SIG-M5 treated with dmso at 0.1 percent for 504 hours (cell line): ENCODE data around the gene ZNF358.
A peak's percentile ranks its signal among the peaks of the same experiment; 100 is the strongest.

Source experiments
- DNase-seq: peaks from one replicate; lab custom pipeline; 2025; ENCODE audit not compliant: unreplicated experiment; lab: John Stamatoyannopoulos, UW

Gene ZNF358

GRCh38 chr19:7515645-7516151 lies at the start of gene ZNF358:
TSS of gene ZNF358 (plus strand) at chr19:7516103. CDS start at chr19:7519243, 3,140 bp downstream.
- DNase-seq = peak; percentile 28

DNA sequence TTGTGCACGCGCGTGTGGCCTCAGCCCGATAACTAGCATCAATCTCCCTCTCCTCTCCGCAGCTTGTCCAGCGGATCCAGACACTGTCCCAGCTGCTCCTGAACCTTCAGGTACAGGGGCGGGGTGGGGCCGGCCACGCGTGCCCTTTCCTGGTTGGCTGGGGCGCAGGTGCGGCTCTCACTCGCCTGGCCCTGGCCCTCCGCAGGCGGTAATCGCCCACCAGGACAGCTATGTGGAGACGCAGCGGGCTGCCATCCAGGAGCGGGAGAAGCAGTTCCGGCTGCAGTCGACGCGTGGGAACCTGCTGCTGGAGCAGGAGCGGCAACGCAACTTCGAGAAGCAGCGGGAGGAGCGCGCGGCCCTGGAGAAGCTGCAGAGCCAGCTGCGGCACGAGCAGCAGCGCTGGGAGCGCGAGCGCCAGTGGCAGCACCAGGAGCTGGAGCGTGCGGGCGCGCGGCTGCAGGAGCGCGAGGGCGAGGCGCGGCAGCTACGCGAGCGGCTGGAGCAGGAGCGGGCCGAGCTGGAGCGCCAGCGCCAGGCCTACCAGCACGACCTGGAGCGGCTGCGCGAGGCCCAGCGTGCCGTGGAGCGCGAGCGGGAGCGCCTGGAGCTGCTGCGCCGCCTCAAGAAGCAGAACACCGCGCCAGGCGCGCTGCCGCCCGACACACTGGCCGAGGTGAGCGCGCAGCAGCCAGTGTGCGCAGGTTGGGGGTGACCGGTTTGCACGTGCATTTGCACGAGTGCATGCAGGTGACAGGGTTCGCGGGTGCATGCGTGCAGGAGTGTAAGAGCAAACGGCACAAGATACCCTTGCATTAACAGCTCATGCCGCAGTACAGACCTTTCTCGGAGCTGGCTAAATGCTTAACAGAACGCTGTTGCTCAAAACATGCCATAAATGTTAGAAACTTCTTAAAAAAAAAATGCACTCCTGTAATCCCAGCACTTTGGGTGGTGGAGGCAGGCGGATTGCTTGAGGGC lies 48.6 kb upstream of the ZNF358 start:
- no peak for DNase-seq

GRCh38 chr19:7468840-7469239 lies 47.1 kb upstream of the ZNF358 start:
- DNase-seq = no peak

GRCh38 chr19:7469669-7470285 lies 46.1 kb upstream of the ZNF358 start:
- no peak for DNase-seq

DNA sequence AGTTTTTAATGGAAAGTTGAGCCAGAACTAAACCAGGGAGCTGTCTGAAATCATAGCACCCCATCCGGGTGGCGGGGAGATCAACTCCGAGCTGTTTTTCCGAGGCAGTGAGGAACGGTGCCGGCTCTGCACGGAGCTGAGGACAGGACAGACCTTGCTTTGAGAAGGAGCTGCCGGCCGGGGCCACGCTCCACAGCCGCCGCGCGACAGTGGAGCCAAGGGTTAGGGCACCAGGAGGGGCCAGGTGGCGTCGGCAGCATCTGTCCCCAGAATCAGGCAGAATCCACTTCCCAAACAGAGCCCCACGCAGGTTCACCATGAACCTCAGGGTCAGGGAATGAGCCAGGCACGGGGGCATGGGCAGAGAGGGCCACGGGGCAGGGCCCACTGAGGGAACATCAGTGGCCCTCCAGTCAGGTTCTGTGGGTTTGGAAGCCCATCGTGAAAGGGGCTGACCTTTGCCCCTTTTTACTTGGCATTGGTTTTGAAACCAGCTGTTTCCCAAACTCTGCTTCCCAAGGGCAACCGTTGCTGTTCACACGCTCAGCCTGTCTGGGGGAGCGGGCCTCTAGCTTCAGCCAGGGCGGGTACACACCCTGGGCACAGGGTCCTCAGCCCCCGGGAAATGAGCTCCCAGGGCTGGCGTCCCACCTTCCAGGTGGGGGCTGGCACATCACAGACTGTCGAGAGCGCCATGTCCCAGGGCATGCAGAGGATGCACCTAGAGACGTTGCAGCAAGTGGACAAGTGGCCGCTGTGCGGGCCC lies 45.2 kb upstream of the ZNF358 start:
- no peak for DNase-seq

DNA sequence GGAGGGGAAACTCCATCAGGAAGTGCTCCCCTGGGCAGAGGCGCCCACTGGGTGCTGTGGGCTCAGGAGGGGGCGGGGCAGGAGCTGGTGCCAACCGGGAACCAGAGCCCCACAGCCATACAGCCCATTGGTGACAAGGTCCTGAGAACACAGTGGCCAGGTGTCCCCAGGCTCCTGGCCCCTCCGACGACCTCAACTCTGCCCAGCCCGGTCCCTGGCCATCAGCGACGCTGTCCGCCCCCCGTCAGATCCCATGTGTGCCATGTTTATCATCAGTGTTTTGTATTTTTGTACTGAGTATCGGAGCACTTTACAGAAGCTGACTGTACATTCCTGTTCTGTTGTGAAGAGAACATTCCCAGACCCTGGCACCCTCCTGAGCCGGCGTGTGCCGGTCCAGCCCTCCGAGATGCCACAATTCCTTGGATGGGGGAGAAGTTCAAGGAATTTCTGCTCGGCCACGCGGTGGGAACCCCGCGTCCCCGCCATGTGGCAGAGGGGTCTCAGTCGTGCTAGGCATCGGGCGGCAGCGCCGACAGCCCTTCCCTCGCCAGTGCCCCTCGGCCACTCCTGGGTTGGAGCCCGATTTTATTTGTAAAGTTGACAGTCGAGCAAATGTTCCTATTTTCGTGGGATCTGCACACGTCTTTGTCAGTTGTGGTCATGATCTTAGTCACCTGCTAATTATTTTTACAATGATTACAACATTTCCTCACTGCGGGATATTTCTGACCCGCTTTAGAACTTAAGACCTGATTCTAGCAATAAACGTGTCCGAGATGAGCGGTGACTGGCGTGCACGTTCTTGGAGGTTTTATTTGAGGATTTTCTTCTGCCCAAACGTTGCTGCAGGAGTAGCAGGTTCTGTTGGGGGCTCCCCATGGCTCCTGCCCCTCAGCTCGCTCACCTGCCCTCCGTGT lies 43.9 kb upstream of the ZNF358 start:
- DNase-seq = peak; percentile 17

DNA sequence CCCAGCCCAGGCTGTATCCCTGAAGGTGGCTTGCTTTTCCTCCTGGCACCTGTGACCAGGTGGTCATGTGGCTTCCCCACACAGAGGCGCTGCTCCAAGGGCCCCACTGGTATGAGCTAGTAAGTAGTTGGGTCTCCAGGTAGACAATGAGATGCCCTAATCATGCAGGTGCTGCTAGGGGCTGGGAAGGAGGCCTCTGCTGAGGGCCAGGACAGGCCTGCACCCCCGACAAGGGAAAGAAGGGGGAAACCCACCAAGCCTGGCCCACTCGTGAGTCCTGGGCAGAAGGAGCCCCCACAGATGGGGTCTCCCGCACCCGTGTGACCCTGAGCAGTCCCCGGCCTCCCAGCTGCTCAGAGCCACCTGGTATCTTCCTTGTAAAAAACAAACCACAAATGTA lies 40.2 kb upstream of the ZNF358 start:
- no peak for DNase-seq

DNA sequence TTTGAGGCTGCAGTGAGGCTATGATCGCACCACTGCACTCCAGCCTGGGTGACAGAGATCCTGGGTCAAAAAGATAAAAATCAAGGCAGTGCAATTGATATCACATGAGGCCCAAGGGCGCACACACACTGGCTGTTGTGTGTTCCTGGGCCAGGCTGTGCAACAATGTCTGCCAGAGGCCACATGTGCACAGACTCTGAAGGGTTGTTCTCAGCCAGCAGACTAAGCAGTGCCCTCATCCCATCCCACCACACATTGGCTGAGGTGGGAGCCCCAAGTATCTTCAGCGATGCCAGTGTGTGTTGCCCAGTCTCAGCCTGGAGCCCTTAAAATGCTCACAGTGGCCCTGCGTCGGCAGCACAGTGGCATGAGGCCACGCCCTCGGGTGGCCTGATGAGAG lies 39.7 kb upstream of the ZNF358 start:
- no peak for DNase-seq

GRCh38 chr19:7476777-7477494 lies 39.0 kb upstream of the ZNF358 start:
- no peak for DNase-seq

DNA sequence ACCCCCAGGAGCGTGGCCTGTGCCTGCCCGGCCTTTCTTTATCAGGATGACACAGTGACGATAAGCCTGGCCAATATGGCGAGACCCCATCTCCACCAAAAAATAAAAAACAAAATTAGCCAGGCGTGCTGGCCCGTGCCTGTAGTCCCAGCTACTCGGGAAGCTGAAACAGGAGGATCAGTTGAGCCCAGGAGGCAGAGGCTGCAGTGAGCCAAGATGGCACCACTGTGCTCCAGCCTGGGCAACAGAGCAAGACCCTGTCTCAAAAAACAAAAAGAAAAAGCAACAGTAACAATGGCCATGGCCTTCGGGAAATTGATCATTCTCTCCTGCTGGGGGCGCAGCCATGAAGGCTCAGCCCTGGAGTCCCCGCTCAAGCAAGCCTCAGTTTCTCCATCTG lies 38.1 kb upstream of the ZNF358 start:
- DNase-seq = no peak

DNA sequence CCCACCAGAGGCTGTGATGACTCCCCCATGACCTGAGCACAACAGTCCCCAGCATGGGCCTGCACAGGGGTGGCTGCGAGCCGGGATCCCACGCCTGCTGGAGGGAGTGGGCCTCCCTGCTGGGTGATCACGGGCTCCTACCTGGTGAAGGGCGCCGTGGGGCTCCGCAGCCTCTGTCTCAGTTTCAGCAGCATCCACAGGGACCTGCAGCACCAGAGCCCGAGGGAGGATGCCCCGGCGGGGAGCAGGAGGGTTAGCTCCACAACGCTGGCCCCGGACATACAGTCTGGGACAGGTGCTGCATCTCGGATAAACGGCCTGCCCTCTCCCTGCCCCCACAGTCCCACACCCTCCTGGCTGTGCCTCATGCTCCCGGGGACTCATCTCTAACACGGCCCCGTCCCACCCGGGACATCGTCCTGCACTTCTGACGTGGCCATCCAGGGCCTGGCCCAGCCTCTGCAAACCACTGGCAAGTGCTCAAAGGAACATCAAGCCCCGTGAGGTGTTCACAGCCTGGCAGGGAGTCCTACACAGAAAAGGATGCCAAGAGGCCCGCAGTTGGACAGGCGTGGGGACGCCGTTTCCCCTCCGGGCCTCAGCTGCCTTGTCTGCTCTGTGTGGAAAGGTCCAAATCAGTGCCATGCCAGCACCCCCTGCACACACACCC lies 37.6 kb upstream of the ZNF358 start:
- no peak for DNase-seq

GRCh38 chr19:7478843-7479227 lies 37.1 kb upstream of the ZNF358 start:
- no peak for DNase-seq

DNA sequence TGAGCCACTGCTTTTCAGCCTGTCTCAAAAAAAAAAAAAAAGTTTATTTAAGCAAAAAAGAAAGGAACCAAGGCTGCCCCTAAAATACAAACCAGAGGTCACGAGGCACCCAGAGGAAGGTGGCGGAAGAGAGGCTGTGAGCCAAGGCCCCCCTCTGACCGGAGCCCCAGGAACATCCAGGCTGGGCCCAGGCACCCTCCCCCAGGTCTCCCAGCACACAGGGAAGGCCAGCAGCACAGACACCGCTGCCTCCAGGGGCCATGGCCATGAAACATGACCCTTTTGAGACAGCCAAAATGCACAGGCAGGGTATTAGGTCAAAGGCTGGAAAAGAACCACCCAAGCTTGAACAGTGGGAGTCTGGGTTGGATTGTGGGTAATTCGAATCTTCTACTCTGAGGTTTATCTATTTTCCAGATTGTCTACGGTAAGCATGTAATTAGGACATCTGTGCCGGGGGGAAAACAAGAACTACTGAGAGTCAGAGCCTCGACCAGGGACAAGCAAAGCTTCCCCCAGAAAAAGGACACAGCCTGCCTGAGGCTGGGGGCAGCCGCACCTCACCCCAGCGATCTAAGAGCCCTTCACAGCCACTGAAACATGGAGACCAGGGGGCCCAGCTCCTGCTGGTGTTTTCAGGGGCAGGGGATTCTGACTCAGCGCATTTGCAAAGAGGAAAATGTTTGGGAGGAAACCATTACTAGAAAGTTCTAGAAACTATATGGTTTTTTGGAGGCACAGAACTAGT lies 35.5 kb upstream of the ZNF358 start:
- no peak for DNase-seq

DNA sequence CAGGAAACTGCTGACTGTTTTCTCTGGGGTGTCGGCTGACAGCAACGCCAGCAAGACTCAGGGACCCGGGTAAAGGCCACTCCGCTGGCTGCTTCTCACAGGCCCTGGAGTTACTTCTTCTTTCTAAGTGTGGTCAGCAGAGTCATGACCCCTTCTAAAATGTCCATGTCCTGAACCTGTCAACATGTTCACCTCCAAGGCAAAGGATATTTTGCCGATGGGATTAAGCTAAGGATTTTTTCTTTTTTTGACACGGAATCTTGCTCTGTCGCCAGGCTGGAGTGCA lies 35.0 kb upstream of the ZNF358 start:
- DNase-seq = no peak

- no peak for DNase-seq
These were observed 33.1 kb upstream of the ZNF358 start for GRCh38 chr19:7482584-7483439.

GRCh38 chr19:7483720-7484201 lies 32.1 kb upstream of the ZNF358 start:
- no peak for DNase-seq

DNA sequence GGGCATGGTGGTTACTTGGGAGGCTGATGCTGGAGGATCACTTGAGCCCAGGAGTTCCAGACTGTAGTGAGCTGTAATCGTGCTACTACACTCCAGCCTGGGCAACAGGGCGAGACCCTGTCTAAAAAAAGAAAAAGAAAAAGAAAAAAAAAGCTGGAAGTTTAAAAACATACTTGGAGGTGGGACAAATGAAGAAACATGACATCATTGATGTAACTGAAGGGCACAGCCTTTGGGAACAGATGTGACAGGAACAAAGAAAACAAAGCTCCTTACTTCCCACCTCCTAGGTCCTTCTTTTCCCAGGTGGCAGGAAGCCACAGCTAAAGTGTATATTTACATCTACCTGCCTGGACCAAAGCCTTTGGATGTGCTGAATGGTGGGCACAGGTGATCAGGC lies 29.0 kb upstream of the ZNF358 start:
- no peak for DNase-seq
